C4-2B (cell line): ENCODE measurements around the gene RASA2.

Experiments
- CTCF ChIP-seq: fragments of 450-650 bp; conservative IDR thresholded peaks from 2 replicates; pipeline ENCODE4 v1.5.1; 2017; ENCODE audit warnings: mild to moderate bottlenecking
- ZFX ChIP-seq: fragments of 450-650 bp; IDR thresholded peaks from 2 replicates; pipeline ENCODE4 v1.6.1; 2017

DNA sequence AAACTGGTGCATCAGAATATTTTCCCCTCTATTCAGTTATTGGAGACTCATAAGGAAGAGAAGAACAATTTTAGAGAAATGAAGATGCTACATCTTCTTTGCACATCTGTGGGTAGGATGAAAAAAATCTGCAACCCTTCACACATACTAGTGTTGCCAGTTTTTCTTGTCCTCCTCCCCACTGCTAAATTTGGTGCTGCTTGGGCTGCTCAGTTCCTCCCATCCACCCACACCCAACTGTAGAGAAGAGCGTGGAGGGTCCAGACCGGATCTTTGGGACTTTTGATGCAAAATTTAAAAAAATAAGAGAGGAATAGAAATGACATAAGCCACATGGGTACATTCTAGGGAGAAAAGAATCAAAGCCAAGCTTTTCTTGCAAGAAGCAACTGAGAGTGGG is 8.7 kb upstream of the RASA2 start:
- TF ChIP-seq CTCF = no peak
- TF ChIP-seq ZFX = no peak
